Liver (tissue), 9 donors: Measurements from ENCODE around the gene R3HDML. TPM values are rescaled to one million over a fixed set of nuclear protein-coding genes. Genes with fewer than 3 reads are reported as not detected.

ENCODE experiments used
- DNase-seq: peaks from one replicate; pipeline ENCODE4 v3.0.0-alpha.2; 2017; ENCODE audit warnings: low spot score
- H3K27ac ChIP-seq, 2 donors: one replicate each; pipeline ENCODE4 v1.7.0; 2013; ENCODE audit warnings: inconsistent platforms in 2 of 2, low read length in 2 of 2, control low read depth in 1 of 2, low read depth in 1 of 2, mild to moderate bottlenecking in 1 of 2
- H3K27me3 ChIP-seq, 4 donors: one replicate each; pipeline versions ENCODE4 v1.6.1 to v1.7.0; 2013; ENCODE audit warnings: low read length in 3 of 4, inconsistent platforms in 1 of 4, mild to moderate bottlenecking in 1 of 4, moderate library complexity in 1 of 4; ENCODE audit not compliant: control insufficient read depth in 4 of 4, insufficient read depth in 4 of 4
- H3K36me3 ChIP-seq, 4 donors: one replicate each; pipeline versions ENCODE4 v1.6.1 to v1.7.0; 2013; ENCODE audit warnings: low read length in 3 of 4, mild to moderate bottlenecking in 3 of 4, low read depth in 1 of 4, moderate library complexity in 1 of 4; ENCODE audit not compliant: control insufficient read depth in 4 of 4, insufficient read depth in 3 of 4
- H3K4me1 ChIP-seq, 4 donors: one replicate each; pipeline versions ENCODE4 v1.6.1 to v1.7.0; 2013; ENCODE audit warnings: low read length in 3 of 4, mild to moderate bottlenecking in 3 of 4, moderate library complexity in 1 of 4; ENCODE audit not compliant: control insufficient read depth in 4 of 4, insufficient read depth in 4 of 4
- H3K4me3 ChIP-seq, 3 donors: one replicate each; pipeline versions ENCODE4 v1.6.1 to v1.7.0; 2013; ENCODE audit warnings: low read length in 3 of 3, control low read depth in 1 of 3, low read depth in 1 of 3, mild to moderate bottlenecking in 1 of 3
- H3K9ac ChIP-seq, 2 donors: one replicate each; pipeline ENCODE4 v1.7.0; 2013; ENCODE audit warnings: low read length in 2 of 2, mild to moderate bottlenecking in 2 of 2, moderate library complexity in 2 of 2, control low read depth in 1 of 2, low read depth in 1 of 2
- H3K9me3 ChIP-seq, 4 donors: one replicate each; pipeline versions ENCODE4 v1.6.1 to v1.7.0; 2013; ENCODE audit warnings: low read length in 3 of 4; ENCODE audit not compliant: control insufficient read depth in 4 of 4
- EGR1 ChIP-seq, 2 donors: IDR thresholded peaks; 2 replicates each; pipeline ENCODE4 v1.6.1; 2016 to 2018; ENCODE audit warnings: antibody characterized with exemption in 2 of 2, low read depth in 2 of 2
- FOXA1 ChIP-seq: IDR thresholded peaks from 2 replicates; pipeline ENCODE4 v1.6.1; 2016; ENCODE audit warnings: antibody characterized with exemption
- FOXA2 ChIP-seq: IDR thresholded peaks from 2 replicates; pipeline ENCODE4 v1.6.1; 2016; ENCODE audit warnings: antibody characterized with exemption
- GABPA ChIP-seq, 2 donors: IDR thresholded peaks in 1 of 2; conservative IDR thresholded peaks in 1 of 2; 2 replicates each; pipeline ENCODE4 v1.6.1; 2016; ENCODE audit warnings: antibody characterized with exemption in 2 of 2, mild to moderate bottlenecking in 1 of 2, moderate library complexity in 1 of 2
- HNF4A ChIP-seq, 2 donors: conservative IDR thresholded peaks; 2 replicates each; pipeline ENCODE4 v1.6.1; 2016; ENCODE audit warnings: antibody characterized with exemption in 2 of 2, mild to moderate bottlenecking in 2 of 2
- HNF4G ChIP-seq: IDR thresholded peaks from 2 replicates; pipeline ENCODE4 v1.6.1; 2016; ENCODE audit warnings: antibody characterized with exemption
- NR2F2 ChIP-seq: IDR thresholded peaks from 2 replicates; pipeline ENCODE4 v1.6.1; 2016; ENCODE audit warnings: antibody characterized with exemption
- RXRA ChIP-seq, 2 donors: IDR thresholded peaks; 2 replicates each; pipeline ENCODE4 v1.6.1; 2017 to 2018; ENCODE audit warnings: antibody characterized with exemption in 2 of 2, mild to moderate bottlenecking in 1 of 2
- SP1 ChIP-seq: IDR thresholded peaks from 2 replicates; pipeline ENCODE4 v1.6.1; 2018; ENCODE audit warnings: antibody characterized with exemption, mild to moderate bottlenecking
- TAF1 ChIP-seq: conservative IDR thresholded peaks from 2 replicates; pipeline ENCODE4 v1.6.1; 2016; ENCODE audit warnings: antibody characterized with exemption, mild to moderate bottlenecking
- YY1 ChIP-seq: IDR thresholded peaks from 2 replicates; pipeline ENCODE4 v1.6.1; 2016; ENCODE audit warnings: antibody characterized with exemption, mild to moderate bottlenecking
- WGBS: extraction: QIAGEN DNeasy Blood & Tissue Kit; methylation state at CpG from one replicate; pipeline ENCODE4 v1.1.7; 2013; 5-methylcytosine and 5-hydroxymethylcytosine counted together
- polyA plus RNA-seq, 2 donors: library from polyadenylated mRNA; stranded (reverse) in 1 of 2; unstranded in 1 of 2; fragments of 200-250 nt in 1 of 2; fragments of >200 nt in 1 of 2; fragmentation: Nextera tagmentation in 1 of 2; extraction: Ambion mirVana in 1 of 2; gene quantifications; one replicate each; pipeline versions ENCODE4 v1.2.1 to v1.2.3, GENCODE V29; 2013 to 2015
- total RNA-seq, 2 donors: library from RNA; depleted of rRNA; stranded (reverse); fragments of >200 nt; gene quantifications; one replicate each; pipeline ENCODE4 v1.2.3, GENCODE V29; 2014
- TF ChIP-seq, protein P1 (sequence below): fragments of 150-350 bp; IDR thresholded peaks from 2 replicates; pipeline ENCODE4 v1.5.1; 2017; ENCODE audit warnings: improper control_type of control experiment, low read depth, low read length; ENCODE audit not compliant: missing input control
- TF ChIP-seq, protein P2 (sequence below): IDR thresholded peaks from 2 replicates; pipeline ENCODE4 v1.6.1; 2016; ENCODE audit warnings: antibody characterized with exemption
- TF ChIP-seq, protein P3 (sequence below): IDR thresholded peaks from 2 replicates; pipeline ENCODE4 v1.6.1; 2016; ENCODE audit warnings: antibody characterized with exemption
- TF ChIP-seq, protein P4 (sequence below): IDR thresholded peaks from 2 replicates; pipeline ENCODE4 v1.6.1; 2016; ENCODE audit warnings: antibody characterized with exemption
- TF ChIP-seq, protein P5 (sequence below): IDR thresholded peaks from 2 replicates; pipeline ENCODE4 v1.6.1; 2016; ENCODE audit warnings: antibody characterized with exemption, mild to moderate bottlenecking
- donor health status: healthy.
- donor health status: healthy.
- donor health status: healthy.
- donor health status: healthy.
- donor health status: healthy.

Gene R3HDML
- total and polyA plus RNA-seq, 4 donors = not detected

GRCh38 chr20:44302736-44303135 is 34.1 kb upstream of the R3HDML start:
- H3K9ac ChIP-seq = no peak overlapping the region
- H3K36me3 ChIP-seq = peaks cover 0 to 4% (median 3%) of the 10 kb centered on the region in 4 donors
- peaks cover 0 to 4% (median 0%) of the 10 kb centered on the region in 4 donors for H3K4me1 ChIP-seq
- no peak overlapping the region for H3K27ac ChIP-seq
- 82% methylated on average over 8 of the region's 8 CpGs for WGBS
- TF ChIP-seq NR2F2 (no peak), GABPA (IDR thresholded peaks at IDR 0.05 in 1 of 2, conservative IDR thresholded peaks at IDR 0.05 in 1 of 2) (no peak), HNF4A (conservative IDR thresholded peaks at IDR 0.05) (no peak), SP1 (no peak), HNF4G (no peak), RXRA (IDR thresholded peaks at IDR 0.05) (no peak)
- no peaks in the 10 kb centered on the region for H3K9me3 ChIP-seq
- no peak for DNase-seq
- no peaks in the 10 kb centered on the region for H3K27me3 ChIP-seq
- H3K4me3 ChIP-seq = no peak overlapping the region

DNA sequence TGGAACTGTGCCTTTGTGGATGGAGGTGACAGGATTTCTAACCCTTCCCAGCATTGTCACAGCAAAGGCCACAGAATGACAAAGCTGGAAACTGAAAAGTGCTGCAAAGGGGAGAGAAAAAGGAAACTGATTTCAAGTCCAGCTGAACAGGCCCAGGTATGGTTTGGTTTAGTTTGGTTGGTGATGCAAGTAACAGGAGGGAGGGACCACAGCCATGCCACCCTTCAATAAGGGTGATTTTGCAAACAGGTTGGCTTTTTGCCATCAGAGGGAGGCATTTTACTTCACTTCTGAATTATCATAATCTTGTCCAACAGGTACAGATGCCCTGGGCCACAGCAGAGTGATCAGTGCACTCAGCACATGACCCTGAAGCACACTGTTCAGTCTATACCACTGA is 32.5 kb upstream of the R3HDML start:
- Histone ChIP-seq H3K36me3 (peaks cover 0 to 4% (median 3%) of the 10 kb centered on the region in 4 donors), H3K27ac (no peak overlapping the region), H3K9ac (no peak overlapping the region), H3K27me3 (no peaks in the 10 kb centered on the region), H3K4me3 (no peak overlapping the region), H3K4me1 (peaks cover 0 to 4% (median under 1%) of the 10 kb centered on the region in 4 donors), H3K9me3 (no peaks in the 10 kb centered on the region)
- TF ChIP-seq, protein P1, sequence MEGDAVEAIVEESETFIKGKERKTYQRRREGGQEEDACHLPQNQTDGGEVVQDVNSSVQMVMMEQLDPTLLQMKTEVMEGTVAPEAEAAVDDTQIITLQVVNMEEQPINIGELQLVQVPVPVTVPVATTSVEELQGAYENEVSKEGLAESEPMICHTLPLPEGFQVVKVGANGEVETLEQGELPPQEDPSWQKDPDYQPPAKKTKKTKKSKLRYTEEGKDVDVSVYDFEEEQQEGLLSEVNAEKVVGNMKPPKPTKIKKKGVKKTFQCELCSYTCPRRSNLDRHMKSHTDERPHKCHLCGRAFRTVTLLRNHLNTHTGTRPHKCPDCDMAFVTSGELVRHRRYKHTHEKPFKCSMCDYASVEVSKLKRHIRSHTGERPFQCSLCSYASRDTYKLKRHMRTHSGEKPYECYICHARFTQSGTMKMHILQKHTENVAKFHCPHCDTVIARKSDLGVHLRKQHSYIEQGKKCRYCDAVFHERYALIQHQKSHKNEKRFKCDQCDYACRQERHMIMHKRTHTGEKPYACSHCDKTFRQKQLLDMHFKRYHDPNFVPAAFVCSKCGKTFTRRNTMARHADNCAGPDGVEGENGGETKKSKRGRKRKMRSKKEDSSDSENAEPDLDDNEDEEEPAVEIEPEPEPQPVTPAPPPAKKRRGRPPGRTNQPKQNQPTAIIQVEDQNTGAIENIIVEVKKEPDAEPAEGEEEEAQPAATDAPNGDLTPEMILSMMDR = no peak
- TF ChIP-seq HNF4G (no peak), YY1 (no peak), FOXA1 (no peak), FOXA2 (no peak), RXRA (IDR thresholded peaks at IDR 0.05) (no peak), EGR1 (IDR thresholded peaks at IDR 0.05; ENCODE audit: low read depth in 2 of 2) (no peak), TAF1 (no peak)
- TF ChIP-seq, protein P2, sequence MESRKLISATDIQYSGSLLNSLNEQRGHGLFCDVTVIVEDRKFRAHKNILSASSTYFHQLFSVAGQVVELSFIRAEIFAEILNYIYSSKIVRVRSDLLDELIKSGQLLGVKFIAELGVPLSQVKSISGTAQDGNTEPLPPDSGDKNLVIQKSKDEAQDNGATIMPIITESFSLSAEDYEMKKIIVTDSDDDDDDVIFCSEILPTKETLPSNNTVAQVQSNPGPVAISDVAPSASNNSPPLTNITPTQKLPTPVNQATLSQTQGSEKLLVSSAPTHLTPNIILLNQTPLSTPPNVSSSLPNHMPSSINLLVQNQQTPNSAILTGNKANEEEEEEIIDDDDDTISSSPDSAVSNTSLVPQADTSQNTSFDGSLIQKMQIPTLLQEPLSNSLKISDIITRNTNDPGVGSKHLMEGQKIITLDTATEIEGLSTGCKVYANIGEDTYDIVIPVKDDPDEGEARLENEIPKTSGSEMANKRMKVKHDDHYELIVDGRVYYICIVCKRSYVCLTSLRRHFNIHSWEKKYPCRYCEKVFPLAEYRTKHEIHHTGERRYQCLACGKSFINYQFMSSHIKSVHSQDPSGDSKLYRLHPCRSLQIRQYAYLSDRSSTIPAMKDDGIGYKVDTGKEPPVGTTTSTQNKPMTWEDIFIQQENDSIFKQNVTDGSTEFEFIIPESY = no peak
- TF ChIP-seq, protein P3, sequence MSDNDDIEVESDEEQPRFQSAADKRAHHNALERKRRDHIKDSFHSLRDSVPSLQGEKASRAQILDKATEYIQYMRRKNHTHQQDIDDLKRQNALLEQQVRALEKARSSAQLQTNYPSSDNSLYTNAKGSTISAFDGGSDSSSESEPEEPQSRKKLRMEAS = no peak
- TF ChIP-seq, protein P4, sequence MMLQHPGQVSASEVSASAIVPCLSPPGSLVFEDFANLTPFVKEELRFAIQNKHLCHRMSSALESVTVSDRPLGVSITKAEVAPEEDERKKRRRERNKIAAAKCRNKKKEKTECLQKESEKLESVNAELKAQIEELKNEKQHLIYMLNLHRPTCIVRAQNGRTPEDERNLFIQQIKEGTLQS = no peak
- no peak for DNase-seq

GRCh38 chr20:44306927-44307326 is 29.9 kb upstream of the R3HDML start:
- DNase-seq = no peak
- Histone ChIP-seq H3K4me3 (no peak overlapping the region), H3K9me3 (no peaks in the 10 kb centered on the region), H3K4me1 (peaks cover 3 to 22% (median 17%) of the 10 kb centered on the region in 4 donors), H3K27ac (no peak overlapping the region), H3K9ac (no peak overlapping the region), H3K36me3 (peaks cover 0 to 4% (median 3%) of the 10 kb centered on the region in 4 donors), H3K27me3 (no peaks in the 10 kb centered on the region)
- WGBS = 92% methylated on average over 9 of the region's 9 CpGs
- TF ChIP-seq FOXA1 (no peak), YY1 (no peak), FOXA2 (no peak), HNF4G (no peak), SP1 (no peak), RXRA (IDR thresholded peaks at IDR 0.05) (no peak), HNF4A (conservative IDR thresholded peaks at IDR 0.05) (no peak)
- TF ChIP-seq, protein P4 = no peak
- TF ChIP-seq, protein P3 = no peak
- TF ChIP-seq, protein P5, sequence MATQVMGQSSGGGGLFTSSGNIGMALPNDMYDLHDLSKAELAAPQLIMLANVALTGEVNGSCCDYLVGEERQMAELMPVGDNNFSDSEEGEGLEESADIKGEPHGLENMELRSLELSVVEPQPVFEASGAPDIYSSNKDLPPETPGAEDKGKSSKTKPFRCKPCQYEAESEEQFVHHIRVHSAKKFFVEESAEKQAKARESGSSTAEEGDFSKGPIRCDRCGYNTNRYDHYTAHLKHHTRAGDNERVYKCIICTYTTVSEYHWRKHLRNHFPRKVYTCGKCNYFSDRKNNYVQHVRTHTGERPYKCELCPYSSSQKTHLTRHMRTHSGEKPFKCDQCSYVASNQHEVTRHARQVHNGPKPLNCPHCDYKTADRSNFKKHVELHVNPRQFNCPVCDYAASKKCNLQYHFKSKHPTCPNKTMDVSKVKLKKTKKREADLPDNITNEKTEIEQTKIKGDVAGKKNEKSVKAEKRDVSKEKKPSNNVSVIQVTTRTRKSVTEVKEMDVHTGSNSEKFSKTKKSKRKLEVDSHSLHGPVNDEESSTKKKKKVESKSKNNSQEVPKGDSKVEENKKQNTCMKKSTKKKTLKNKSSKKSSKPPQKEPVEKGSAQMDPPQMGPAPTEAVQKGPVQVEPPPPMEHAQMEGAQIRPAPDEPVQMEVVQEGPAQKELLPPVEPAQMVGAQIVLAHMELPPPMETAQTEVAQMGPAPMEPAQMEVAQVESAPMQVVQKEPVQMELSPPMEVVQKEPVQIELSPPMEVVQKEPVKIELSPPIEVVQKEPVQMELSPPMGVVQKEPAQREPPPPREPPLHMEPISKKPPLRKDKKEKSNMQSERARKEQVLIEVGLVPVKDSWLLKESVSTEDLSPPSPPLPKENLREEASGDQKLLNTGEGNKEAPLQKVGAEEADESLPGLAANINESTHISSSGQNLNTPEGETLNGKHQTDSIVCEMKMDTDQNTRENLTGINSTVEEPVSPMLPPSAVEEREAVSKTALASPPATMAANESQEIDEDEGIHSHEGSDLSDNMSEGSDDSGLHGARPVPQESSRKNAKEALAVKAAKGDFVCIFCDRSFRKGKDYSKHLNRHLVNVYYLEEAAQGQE = no peak
